SW 1271 (cell line): Measurements from ENCODE around the gene FXYD5.
A peak's percentile ranks its signal among the peaks of the same experiment; 100 is the strongest.

Experiments
- DNase-seq, 2 experiments: peaks; one replicate each; lab custom pipeline; 2025; lab: John Stamatoyannopoulos, UW

FXYD5 gene

DNA sequence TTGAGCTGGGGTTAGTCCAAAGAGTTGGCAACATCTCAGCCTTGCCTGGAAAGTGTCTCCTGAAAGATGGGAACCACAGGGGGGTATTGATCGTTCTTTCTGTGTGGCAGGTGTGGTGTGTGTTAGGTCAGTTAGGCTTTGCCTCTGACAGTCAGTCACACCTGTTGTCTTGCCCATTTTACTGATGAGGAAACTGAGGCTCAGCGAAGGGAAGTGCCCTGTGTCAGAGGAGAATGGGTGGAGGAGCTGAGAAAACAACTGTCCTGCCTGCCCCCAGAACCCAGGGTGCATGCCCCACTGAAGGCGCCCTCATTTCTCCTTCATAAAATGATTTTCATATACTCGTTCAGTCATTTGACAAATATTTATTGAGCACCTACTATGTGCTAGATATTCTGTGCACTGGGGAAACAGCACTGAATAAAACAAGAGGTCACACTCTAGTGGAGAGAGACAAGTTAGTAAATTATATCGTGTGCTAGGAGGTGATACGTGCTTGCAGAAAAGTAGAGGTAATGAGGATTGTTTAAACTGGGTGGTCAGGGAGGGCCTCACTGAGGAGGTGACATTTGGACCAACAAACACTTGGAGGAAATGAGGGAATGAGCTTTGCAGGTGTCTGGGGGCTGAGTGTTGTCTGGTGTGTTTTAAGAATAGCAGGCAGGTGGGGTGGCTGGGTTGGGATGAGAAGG lies 1.6 kb downstream of the FXYD5 start:
- no peak for DNase-seq

- no peak for DNase-seq
Measured at GRCh38 chr19:35156673-35157014, 2.1 kb downstream of the FXYD5 start.

DNA sequence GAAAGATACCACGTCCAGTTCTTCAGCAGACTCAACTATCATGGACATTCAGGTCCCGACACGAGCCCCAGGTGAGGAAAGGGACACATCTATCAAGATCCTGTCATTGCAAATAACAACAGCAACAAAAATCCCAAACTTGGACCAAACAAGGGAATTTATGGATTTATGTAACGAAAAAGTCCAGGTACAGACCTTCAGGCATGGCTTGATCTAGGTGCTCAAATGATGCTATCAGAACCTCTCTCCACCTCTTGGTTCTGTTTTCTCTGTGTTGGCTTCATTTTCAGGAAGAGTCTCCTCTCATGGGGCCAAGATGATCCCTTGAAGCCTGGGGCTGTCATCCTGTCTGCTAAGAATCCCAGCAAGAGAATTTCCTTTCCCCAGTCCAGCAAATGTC lies 2.9 kb downstream of the FXYD5 start:
- no peak for DNase-seq

DNA sequence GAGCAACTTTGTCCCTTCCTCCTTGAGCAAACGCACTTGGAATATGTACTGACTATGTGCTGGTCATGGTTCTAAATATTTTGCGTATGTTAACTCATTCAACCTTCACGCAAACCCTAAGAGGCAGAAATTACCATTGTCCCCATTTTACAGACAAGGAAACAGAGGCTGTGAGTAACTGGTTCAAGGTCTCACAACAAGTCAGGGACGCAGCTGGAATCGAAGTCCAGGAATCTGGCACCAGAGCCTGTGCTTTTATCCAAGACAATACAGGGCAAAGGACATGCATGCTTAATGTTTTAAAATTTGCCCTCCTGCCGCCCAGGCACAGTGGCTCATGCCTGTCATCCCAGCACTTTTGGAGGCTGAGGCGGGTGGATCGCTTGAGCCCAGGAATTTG lies 5.1 kb downstream of the FXYD5 start:
- no peak for DNase-seq

GRCh38 chr19:35160629-35161433 lies 6.3 kb downstream of the FXYD5 start:
- DNase-seq = no peak

DNA sequence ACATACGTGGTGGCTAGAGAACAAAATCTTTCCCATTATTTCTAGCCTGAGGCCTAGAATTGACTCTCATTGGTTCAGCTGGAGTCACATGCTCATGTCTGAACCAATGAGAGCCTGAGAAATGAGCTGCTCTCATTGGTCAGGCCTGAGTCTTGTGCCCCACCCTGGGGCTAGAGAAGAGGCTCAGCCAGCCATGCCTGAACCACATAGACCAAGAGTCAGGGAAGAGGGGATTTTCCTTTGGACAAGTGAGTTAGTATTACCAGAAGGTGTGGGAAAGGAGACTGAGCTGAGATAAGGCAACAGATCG lies 6.9 kb downstream of the FXYD5 start:
- DNase-seq = peak in 1 of 2 experiments; percentile 20

DNA sequence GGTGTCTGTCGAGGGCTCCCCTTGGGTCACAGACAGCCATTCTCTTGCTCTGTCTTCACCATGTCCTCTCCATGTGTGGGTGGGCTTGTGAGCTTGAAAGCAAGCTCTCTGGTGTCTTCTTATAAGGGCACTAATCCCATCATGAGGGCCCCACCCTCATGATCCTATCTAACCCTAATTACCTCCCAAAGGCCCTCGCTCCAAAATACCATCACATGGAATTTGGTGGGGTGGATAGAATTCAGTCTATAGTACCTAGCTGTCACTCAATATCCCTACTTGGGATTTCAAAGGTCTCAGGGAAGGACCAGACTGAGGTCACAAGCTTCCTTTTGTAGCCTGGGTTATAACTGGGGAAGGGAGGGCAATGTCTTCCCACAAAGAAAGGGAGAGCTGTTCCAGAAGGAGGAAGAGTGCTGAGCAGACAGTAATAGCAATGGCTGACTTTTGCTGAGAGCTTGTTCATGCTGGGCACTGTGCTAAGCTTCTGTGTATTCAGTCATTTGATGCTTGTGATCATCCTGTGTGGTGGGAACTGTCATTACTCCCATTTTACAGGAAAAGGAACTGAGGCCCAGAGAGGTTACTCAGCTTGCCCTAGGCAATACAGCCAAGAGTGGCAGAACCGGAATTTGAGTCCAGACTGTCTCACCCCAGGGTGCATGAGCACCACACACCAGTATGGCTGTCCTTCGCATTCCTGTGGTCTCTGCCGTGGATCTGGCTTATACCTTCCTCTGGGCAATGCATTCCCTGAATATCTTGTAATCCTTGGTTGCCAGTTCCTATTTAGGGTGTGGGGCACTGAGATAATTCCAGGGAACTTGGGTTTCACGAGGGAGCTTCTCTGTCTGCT lies 8.2 kb downstream of the FXYD5 start:
- DNase-seq = peak; percentile 81 to 95

DNA sequence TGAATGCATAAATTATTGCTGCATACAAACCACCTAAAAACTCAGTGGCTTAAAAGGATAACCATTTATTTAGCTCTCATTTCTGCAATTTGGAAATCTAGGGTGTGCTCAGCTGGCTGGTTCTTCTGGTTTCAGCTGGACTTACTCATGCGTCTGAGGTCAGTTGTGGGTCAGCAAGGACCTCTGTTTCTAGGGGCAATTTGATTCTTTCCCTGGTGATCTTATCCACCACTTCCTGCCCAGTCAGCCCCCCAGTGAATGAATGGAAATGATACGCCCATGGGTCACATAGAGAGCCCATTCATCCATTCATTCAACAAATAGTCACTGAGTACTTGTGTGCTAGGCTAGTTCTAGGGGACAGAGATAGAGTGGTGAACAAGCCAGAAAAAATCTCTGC lies 9.9 kb downstream of the FXYD5 start:
- DNase-seq = peak; percentile 78 to 91

DNA sequence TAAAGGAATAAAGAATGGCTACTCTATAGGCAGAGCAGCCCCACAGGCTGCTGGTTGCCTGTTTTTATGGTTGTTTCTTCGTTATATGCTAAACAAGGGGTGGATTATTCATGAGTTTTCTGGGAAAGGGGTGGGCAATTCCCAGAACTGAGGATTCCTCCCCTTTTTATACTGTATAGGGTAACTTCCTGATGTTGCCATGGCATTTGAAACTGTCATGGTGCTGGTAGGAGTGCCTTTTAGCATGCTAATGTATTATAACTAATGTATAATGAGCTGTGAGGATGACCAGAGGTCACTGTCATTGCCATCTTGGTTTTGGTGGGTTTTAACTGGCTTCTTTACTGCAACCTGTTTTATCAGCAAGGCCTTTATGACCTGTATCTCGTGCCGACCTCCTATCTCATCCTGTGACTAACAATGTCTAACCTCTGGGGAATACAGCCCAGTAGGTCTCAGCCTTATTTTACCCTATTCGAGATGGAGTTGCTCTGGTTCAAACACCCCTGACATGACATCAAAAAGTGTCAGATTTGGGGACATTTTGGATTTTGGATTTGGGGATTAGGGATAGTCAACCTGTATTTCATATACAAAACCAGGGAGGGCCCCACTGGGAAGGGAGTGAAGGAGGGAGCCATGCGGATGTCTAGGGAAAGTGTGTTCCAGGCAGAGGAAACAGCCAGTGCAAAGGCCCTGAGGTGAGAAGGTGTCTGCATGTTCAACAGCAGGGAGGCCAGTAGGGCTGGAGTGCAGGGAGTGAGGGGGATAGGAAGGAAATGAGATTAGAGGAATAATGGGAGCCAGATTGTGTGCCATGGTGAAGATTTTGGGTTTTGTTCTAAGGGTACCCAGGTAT lies 10.9 kb downstream of the FXYD5 start:
- DNase-seq = no peak

GRCh38 chr19:35166100-35167063 lies 11.8 kb downstream of the FXYD5 start:
- no peak for DNase-seq

DNA sequence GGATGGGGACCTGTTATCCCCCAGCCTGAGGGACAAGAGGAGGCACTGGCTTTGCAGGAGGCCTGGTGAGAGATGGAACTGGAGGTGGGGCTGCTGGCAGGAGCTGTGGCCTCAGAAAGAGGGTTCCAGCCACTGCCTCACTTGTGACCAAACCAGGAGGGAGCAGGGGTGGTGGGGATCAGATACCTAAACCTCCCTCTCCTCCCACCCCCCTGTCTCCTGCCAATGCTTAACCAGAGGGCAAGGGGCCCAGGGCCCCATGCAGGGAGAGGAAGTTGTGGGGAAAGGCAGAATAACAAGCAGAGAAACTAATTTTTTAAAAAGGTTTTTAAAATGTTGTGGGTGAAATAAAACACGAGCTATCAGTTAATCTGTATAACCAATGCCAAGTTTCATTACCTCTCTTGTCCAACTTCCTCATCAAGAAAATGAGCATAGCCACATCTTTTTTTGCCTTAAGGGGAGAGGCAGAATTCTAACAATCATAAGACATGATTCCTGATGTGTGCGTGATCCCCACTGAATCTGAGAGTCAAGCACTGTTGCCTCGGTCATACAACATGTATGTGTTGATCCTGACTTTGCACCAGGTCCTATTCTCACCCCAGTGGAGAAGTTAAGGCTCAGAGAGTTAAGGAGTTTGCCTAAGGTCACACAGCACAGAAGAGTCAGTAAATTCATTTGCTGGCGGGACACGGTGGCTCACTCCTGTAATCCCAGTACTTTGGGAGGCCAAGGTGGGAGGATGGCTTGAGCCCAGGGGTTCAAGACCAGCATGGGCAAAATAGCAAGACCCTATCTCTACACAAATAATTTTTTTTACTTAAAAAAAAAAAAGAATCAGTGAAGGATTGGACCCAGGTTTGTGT lies 12.9 kb downstream of the FXYD5 start:
- DNase-seq = no peak

DNA sequence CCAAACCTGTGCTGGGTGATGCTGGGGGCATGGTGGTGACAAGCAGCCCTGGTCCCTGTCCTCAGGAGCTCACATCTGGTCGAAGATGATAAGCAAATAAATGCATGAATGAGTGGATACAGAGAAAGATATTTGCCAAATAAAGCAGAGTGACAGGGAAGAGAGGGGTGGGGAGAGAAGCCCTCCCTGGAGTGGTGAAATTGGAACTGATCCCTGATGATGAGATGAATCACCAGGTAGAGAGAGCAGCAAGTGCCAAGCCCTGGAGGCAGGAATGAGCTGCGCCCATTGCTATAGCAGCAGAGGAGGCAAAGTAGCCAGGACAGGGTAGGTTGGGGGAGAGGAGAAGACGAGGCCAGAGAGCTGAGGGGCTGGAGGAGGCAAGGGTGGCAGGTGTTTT lies 13.7 kb downstream of the FXYD5 start:
- DNase-seq = peak in 1 of 2 experiments; percentile 62

DNA sequence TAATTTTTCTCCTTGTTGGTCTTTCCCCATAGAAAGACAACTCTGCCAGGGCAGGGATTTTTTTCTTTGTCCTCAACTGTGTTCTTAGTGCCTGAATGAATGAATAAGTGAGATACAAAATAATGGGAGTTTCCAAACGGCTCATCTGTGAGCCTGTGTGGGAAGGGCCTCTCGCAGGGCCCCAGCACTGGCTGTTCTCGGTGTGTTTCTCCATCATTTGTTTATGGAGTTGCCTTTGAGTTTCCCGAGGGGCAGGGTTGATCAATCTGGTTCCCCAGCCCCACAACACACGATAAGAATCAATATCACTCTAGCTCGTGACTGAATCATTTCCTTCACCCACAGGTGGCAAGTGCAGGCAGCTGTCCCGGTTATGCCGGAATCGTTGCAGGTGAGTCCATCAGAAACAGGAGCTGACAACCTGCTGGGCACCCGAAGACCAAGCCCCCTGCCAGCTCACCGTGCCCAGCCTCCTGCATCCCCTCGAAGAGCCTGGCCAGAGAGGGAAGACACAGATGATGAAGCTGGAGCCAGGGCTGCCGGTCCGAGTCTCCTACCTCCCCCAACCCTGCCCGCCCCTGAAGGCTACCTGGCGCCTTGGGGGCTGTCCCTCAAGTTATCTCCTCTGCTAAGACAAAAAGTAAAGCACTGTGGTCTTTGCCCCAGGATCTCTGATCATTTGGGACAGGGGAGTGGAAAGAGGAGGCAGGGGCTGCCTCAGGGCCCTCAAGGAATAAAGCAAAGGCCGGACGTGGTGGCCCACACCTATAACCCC lies 14.9 kb downstream of the FXYD5 start:
- no peak for DNase-seq

DNA sequence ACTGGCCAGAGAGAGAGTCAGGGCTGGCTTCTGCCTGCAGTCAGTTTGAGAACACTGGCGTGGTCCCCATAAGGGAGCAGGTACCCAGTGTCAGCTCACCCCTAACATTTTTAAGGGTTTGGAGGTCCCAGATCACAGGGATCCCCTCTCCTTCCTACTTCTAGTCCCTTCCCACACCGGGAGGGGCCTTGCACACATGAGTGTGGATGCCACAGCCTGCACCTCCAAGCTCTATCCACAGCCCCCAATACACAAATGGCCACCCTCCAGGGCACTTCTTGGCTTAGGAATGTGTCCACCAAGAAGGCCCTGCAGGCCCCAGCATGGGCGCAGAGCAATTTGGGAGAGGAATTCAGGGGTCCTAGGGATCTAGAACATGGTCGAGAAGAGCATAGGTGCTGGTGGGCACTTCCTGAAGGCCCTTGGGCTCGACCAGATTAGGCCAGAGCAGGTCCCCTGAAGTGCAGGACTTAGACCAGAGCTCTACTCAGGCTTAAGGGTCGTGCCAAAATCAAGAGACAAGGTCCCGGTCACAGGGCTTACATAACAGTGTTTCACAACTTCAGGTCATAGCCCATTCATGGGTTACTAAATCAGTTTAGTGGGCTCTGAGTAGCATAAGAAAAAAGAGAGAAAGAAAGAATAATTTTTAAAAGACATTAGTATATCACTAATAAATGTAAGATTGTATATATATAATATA lies 16.0 kb downstream of the FXYD5 start:
- peak in 1 of 2 experiments; percentile 13 for DNase-seq

- DNase-seq = no peak
Measured at GRCh38 chr19:35171730-35172129, 17.2 kb downstream of the FXYD5 start.

DNA sequence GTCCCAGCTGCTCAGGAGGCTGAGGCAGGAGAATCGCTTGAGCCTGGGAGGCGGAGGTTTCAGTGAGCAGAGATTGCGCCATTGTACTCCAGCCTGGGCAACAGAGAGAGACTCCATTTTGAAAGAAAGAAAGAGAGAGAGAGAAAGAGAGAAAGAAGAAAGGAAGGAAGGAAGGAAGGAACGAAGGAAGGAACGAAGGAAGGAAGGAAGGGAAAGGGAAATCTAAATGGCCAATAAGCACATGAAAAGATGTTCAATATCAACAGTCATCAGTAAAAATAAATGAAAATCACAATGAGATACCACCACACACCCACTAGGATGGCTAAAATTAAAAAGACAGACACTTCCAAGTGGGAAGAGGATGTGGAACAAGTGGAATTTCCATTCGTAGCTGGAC lies 19.7 kb downstream of the FXYD5 start:
- no peak for DNase-seq

DNA sequence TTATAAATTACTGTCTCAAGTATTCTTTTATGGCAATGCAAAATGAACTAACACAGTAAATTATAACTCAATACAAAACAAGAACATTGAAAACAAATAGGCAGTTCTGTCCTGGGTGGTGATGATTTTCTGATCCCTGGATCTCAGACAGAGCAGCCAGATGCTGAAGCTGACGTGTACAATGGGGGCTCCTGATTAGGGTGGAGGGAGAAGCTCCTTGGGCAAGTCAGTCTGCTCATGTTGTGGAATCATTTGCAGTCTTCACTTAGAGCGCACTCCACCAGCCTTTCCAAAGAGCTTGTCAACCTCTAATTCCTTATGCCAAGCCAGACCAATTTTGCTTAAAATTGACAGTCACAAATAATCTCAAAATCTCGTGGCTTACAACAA lies 21.6 kb downstream of the FXYD5 start:
- DNase-seq = no peak
